Fibroblast of skin of left quadriceps (primary cell): ENCODE measurements around the gene MTX2.
"Not testable (repeated sequence)": the region's sequence is repeated elsewhere in the genome, so short reads cannot be mapped to it uniquely, and the experiment has no call there.

Experiments
- DNase-seq, 2 experiments: peaks; one replicate each; pipeline ENCODE4 v3.0.0-alpha.2; 2013; ENCODE audit warnings: low read depth in 2 of 2

The MTX2 gene

DNA sequence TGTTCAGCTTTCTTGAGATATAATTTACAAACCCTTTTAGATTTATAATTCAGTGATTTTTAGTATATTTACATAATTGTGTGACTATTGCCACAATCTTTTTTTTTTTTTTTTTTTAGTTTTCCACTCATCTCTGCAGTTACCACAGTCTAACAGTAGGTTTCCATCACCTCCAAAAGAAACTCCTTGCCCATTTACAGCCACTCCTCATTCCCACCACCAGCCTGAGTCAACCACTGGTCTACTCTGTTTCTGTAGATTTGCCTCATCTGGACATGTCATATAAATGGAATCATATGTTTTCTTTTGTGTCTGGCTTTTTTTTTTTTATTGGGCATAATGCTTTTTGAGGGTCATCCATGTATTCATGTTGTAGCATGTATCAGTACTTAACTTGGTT is 16.1 kb downstream of the MTX2 start:
- DNase-seq = no peak

DNA sequence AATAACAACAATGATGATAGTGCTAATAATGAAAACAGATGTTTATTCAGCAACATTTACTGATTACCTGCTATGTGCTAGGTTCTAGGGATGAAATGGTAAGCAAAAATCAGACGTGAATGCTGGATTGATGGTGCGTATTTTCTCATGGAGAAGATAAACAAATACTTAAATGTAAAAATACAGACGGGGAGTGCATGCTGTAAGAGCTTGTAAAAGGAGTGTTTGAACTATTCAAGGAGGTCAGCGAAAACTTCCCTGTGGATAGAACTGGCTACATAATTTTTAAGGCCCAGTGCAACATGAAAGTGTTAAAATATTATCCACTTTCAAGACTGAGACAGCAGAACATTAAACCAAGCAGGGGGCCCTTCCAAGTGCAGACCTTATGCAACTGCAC is 22.1 kb downstream of the MTX2 start:
- DNase-seq = no peak

DNA sequence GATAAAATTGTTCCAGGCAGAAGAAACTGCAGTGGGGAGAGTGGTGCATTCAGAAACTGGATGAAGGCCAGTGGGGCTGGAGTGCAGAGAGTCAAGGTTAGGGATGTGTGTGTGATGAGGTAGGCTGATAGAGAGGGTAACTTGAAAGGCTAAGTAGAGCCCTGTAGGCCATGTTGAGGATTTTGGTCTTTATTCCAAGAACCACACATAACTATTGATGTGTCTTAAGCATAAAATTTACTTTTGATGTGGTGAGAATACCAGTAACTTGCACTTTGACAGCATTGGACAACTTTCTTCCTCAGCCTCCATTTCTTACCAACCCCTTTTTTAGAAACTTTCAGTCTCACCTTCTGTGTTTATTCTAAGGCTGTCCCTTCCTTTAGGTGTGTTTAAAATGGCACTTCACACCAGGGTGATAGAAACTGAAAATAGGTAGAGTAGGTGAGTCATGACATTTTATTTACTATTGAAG is 22.6 kb downstream of the MTX2 start:
- DNase-seq = no peak

GRCh38 chr2:176292608-176293007 is 23.4 kb downstream of the MTX2 start:
- DNase-seq = no peak

GRCh38 chr2:176293334-176293733 is 24.1 kb downstream of the MTX2 start:
- DNase-seq = no peak

- DNase-seq = peak; percentile 42 to 60
These were observed 27.8 kb downstream of the MTX2 start for GRCh38 chr2:176297067-176297466.

DNA sequence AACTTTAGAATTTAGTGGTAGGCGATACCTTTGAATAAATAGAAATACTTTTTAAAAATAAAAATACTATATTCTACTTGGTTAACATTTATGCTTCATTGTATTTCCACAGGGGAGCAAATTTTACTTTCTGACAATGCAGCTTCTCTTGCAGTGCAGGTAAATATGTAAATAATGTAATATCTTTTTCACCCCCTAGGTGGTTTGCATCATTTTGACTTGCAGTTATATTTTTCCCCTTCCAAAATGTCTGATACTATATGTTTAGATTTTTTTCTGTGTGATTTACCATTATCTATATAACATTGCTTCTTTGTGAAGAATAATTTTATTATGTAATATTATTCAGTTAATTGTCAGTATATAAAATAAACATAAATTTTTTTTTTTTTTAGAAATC is 28.5 kb downstream of the MTX2 start:
- no peak for DNase-seq

- DNase-seq = not testable (repeated sequence)
These were observed 36.8 kb downstream of the MTX2 start for GRCh38 chr2:176306020-176306419.

- no peak for DNase-seq
These were observed 48.0 kb downstream of the MTX2 start for GRCh38 chr2:176317199-176317598.

DNA sequence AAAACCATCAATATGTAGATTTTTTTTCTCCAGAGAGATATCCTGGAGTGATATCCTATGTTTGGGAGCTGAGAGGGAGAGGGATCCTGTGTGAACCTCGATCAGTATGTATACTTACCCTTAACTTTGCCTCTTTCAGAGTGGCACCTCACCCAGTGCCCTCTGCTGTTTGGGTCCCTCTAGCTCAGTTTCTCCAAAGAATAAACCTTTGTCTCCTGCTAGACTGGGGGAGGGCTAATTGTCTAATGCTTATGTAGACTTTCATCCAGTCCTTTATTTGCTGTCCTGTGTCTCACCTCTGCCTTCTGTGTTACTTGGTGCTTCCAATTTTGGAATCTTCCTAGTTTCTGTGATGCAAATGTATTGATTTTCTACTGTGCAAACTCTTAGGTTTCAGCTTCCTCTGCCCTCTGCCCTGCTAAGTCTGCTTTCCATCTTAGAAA is 48.4 kb downstream of the MTX2 start:
- DNase-seq = no peak

DNA sequence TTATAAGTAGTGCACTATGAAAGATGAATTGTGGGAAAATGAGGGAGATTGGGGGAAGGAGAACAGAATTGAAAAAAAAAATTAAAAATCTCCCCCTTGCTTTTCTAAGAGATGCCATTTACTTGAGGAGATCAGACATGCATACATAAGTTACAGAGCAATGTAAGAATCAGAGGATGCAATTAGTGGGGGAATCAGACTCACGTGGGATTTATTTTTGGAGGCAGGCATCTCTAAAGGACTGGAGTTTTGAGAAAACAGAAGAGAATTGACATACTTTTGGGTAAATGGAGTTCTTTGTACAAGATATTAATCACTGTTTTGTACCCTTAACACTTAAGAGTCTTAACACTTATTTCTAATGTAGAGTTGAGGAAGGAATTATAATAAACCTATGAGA is 52.7 kb downstream of the MTX2 start:
- no peak for DNase-seq

DNA sequence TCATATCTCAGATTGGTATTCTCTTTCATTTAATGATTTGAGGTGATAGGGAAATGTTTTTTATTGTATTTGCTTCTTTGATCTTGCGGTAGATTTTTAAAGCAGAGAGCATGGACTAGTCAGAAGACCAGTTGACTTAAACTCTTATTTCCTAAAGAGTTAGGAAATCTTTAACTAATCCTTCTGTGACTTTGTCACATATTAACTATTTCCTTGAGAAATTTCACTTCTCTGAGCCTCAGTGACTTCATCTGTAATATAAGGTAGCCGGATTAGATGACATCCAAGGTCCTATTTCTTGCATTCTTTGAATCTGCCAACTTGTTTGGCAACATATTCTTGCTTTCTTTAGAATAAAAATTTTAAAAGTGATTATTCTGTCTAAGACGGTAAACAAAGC is 55.6 kb downstream of the MTX2 start:
- no peak for DNase-seq

DNA sequence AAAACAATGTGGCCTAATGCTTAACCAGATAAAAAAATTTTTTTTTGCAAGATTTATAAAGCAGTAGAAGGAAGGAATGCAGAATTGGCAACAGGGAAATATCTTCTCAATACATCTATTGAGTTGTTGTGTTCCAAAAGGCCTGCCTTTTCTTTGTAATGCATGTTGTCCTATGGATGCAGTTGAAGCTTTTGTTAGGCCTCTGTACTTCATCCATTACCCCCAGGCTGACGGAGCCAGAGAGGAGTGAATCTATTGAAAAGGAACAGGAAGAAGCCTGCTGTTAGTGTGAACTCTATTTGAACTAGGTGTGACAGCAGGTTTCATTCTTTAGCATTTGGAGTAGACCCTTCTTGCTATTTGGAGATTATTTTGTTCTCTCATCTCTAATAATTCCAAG is 56.5 kb downstream of the MTX2 start:
- DNase-seq = no peak

GRCh38 chr2:176328149-176328548 is 58.9 kb downstream of the MTX2 start:
- DNase-seq = no peak

DNA sequence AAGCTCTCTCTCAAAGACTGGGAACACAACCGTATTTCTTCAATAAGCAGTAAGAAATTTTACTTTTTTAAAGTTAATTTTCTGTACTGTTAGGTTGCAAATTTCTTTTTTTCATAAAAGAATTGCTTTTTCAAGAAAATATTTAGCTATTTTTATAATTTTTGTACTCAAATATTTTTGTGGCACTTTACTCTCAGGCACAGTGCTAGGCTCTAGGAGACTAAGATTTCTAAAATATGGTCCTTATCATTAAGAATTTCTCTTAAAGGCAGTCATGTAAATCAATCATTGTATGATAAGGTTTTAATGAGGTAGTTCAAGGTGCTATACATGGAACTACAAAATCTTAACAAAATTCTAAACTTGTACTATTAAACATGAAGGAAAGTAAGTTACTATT is 61.4 kb downstream of the MTX2 start:
- no peak for DNase-seq

DNA sequence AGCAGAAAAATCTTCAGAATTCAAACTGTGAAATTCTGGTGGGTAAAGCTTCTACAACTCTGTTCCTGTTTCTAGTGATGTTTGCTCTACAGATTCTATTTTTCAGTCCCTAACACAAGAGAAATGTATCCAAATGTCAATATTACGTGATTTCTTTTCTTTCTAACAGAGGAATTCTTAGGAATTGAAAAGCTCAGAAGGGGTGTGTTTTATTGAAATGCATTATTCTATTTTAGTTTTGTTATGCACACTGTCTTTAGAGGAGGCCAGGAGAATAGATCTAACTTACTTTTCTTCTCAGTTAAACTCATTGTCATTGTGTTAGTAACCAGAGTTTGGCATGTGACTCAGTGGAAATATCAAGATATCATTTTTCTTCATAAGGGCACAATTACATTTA is 62.4 kb downstream of the MTX2 start:
- DNase-seq = no peak

- no peak for DNase-seq
These were observed 65.5 kb downstream of the MTX2 start for GRCh38 chr2:176334729-176335128.

DNA sequence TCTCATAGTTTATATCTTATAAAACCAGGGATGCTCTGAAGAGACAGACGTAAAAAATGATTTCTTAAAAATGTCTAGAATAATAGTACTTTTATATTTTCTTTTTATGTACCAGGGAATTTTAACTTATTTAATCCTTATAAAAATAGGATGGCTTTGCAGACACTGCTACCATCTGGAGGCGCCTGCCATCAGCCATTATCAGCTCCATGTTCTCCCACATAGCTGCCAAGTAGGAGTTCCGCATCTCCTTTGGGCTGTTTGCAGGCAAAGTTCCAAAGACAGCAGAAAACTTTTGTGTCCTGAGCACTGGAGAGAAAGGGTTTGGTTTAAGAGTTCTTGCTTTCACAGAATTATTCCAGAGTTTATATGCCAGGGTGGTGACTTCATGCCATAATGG is 69.2 kb downstream of the MTX2 start:
- DNase-seq = no peak

DNA sequence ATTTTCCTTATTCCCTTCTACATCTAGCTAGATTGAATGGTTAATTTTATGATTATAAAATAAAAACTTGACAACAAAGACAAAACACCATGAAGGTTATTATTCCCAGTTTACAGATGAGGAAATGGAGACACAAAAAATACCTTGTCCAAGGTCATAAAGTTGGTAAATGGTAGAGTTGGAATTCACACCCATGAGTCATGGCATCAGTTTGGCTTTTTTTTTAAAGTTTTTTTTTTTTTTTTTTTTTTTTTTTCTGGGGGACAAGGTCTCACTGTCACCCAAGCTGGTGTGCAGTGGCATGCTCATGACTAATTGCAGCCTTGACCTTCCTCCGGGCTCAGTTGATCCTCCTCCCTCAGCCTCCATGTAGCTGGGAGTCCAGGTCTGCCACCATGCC is 70.0 kb downstream of the MTX2 start:
- DNase-seq = no peak

- no peak for DNase-seq
These were observed 87.0 kb downstream of the MTX2 start for GRCh38 chr2:176356251-176356650.

DNA sequence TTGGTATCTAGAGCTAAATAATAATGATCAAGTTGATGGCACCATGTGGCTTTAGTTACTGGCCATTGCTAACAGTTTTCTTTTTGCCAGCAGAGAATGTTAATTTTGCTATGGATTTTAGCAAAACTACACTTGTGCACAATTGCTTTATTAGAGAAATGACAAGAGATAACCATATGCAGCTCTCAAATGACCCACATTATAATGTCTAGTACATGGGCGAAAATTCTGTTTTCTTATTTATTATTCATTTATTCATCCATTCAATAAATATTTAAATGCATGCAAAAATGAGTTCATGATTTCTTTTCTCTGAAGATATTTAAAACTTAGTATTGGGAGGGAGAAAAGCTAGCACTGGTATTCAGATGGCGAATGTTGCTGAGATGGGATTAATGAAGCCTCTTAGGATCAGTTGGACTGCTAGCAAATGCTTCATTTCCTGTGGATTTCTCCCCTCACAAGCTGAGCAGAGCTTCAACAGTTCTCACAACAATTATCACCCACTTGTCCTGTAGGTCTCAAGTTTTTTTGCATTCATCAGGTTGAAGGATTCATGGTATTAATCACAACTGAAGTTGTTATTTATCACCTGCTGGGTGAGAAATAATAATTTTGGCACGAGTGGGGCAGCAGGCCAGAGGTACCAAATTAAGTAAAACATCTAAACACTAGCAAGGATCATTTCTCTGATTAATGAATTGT is 95.2 kb downstream of the MTX2 start:
- DNase-seq = no peak

DNA sequence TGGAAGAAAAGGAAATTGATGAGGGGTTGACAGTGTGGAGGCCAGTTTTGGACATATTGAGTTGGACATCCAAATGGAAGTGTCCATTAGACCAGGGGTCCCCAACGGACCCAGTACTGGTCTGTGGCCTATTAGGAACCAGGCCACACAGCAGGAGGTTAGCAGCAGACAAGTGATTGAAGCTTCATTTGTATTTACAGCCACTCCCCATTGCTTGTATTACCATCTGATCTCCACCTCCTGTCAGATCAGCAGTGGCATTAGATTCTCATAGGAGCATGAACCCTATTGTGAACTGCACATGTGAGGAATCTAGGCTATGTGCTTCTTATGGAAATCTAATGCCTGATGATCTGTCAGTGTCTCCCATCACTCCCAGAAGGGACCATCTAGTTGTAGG is 99.1 kb downstream of the MTX2 start:
- no peak for DNase-seq

DNA sequence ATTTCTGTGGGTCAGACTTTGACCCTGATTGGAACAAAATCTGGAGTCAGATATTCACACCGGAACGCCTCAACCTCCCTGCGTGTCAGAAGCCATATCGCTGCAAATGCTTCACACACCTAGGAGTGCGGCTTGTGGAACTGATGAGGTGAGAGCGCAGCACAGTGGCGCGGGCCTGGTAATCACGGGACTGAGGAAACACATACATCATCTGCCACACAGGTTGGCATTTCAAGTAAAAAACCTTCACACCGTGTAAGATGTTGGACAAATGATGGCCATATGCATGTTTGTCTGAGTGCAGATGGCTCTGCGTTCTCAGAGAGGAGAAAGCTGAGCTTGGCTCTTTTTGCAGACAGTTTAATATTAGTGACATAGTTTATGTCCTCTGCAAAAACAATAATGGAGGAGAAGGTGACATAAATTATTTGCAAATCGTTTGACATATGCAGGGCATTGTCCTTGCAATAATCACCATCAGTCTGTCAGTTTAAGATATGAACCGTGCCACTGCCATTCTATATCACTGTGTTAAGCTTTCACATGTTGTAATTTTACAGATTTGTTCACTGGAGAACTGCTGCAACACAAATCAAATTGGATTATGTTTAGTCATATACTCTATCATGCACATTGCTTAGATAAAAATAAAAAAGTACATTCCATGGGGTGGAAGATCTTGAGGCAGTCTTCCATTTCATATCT is 101.4 kb downstream of the MTX2 start:
- no peak for DNase-seq
